Aorta (tissue), 5 donors: Measurements from ENCODE around the gene LRRC4C. TPM values are rescaled to one million over a fixed set of nuclear protein-coding genes. Genes with fewer than 3 reads are reported as not detected.

Source experiments
- ATAC-seq: fragments of 200-7000 bp; cut with Tn5 transposase; one replicate; pipeline ENCODE4 v1.9.1; 2022; ENCODE audit warnings: moderate library complexity; ENCODE audit not compliant: low FRiP score
- DNase-seq, 2 donors: peaks; one replicate each; pipeline ENCODE4 v3.0.0-alpha.2; 2020
- H3K27ac ChIP-seq, 2 donors: one replicate each; pipeline ENCODE4 v1.5.1; 2013; ENCODE audit warnings: low read length in 2 of 2, mild to moderate bottlenecking in 2 of 2, moderate library complexity in 2 of 2, control low read depth in 1 of 2, inconsistent platforms in 1 of 2, low read depth in 1 of 2
- H3K27me3 ChIP-seq, 2 donors: one replicate each; pipeline ENCODE4 v1.6.1; 2013; ENCODE audit warnings: control low read depth in 1 of 2, low read length in 1 of 2, mild to moderate bottlenecking in 1 of 2, moderate library complexity in 1 of 2; ENCODE audit not compliant: insufficient read depth in 2 of 2, control insufficient read depth in 1 of 2
- H3K36me3 ChIP-seq, 2 donors: one replicate each; pipeline ENCODE4 v1.6.1; 2013; ENCODE audit warnings: control low read depth in 1 of 2, low read length in 1 of 2, mild to moderate bottlenecking in 1 of 2; ENCODE audit not compliant: insufficient read depth in 2 of 2, control insufficient read depth in 1 of 2
- H3K4me1 ChIP-seq, 2 donors: one replicate each; pipeline ENCODE4 v1.6.1; 2013; ENCODE audit warnings: low read length in 2 of 2, control low read depth in 1 of 2, mild to moderate bottlenecking in 1 of 2, moderate library complexity in 1 of 2; ENCODE audit not compliant: insufficient read depth in 2 of 2, control insufficient read depth in 1 of 2
- H3K4me3 ChIP-seq, 2 donors: one replicate each; pipeline ENCODE4 v1.5.1; 2013; ENCODE audit warnings: low read length in 2 of 2, control low read depth in 1 of 2, mild to moderate bottlenecking in 1 of 2
- H3K9me3 ChIP-seq: one replicate; pipeline ENCODE4 v1.6.1; 2013; ENCODE audit warnings: mild to moderate bottlenecking, low read length; ENCODE audit not compliant: control insufficient read depth
- WGBS, 2 donors: extraction: QIAGEN DNeasy Blood & Tissue Kit; methylation state at CpG; one replicate each; pipeline ENCODE4 v1.1.7; 2013; 5-methylcytosine and 5-hydroxymethylcytosine counted together
- intact Hi-C, 2 donors: fragments of 100-400 bp; cut with DNase I; formaldehyde crosslinking; loops; one replicate each; pipeline versions ENCODE4 v1.14.2 to v1.15.0; 2022
- polyA plus RNA-seq, 2 donors: library from polyadenylated mRNA; stranded (reverse); fragments of 200-250 nt; gene quantifications; one replicate each; pipeline ENCODE4 v1.2.3, GENCODE V29; 2013
- total RNA-seq, 2 donors: library from RNA; stranded (reverse); fragmentation: NEBNext Ultra II Directional; extraction: Animal tissue kit (Norgen Biotek cat#: 25700); gene quantifications; one replicate each; pipeline ENCODE4 v1.2.1, GENCODE V29; 2021
- donor health status: healthy with polysubstance abuse.
- donor health status: Bipolar disorder and iron deficiency.
- donor health status: DM: no; HTN: no; CAD: no.
- donor health status: DM: no; HTN: no; CAD: no.
- donor health status: DM: yes; HTN: yes; CAD: no.

The LRRC4C gene
- total and polyA plus RNA-seq, 4 donors = 0.63 to 1.9 (median 0.97) TPM

DNA sequence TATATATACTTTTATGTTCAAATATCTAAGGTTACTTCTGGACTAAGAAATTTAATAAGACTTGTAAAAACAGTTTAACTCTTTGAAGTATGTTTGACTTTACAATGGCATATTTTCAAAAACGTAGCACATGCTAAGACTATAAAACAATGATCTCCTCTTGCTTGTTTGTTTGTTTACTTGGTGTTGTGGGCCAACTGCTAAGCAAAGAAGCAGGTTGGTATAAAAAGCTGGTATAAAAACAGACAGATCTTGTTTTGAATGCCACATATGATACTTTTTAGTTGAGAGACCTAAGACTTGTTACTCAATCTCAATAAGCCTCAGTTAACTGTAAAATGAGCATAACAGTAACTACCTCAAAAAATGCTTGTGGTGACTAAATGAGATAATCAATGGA, 1206.3 kb downstream of the LRRC4C start:
- Histone ChIP-seq H3K9me3 (no peaks in the 10 kb centered on the region), H3K27me3 (no peaks in the 10 kb centered on the region), H3K27ac (no peak overlapping the region), H3K4me1 (no peaks in the 10 kb centered on the region), H3K4me3 (no peak overlapping the region), H3K36me3 (no peaks in the 10 kb centered on the region)
- DNase-seq = no peak
- ATAC-seq = no peak
- intact Hi-C loops = no loop called here
- 85 to 90% methylated on average over 1 of the region's 1 CpG for WGBS, 2 donors

DNA sequence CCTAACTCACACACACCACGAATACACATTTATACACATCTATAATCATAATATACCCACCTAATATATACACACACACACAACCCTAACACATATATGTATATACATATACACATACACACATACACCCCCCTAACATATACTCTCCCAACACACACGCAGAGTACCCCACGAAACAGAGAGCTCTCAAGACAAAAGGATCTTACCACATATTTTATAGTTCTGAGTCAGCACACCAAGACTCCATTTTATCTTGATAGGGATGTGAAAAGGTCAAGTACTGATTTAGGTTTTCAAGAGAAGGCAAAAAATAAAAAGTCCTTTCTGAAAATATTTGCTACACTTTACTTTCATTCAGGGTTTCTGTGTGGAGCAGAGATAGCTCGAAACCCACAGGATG, 1207.2 kb downstream of the LRRC4C start:
- Histone ChIP-seq H3K4me3 (no peak overlapping the region), H3K27ac (no peak overlapping the region), H3K9me3 (no peaks in the 10 kb centered on the region), H3K36me3 (no peaks in the 10 kb centered on the region), H3K27me3 (no peaks in the 10 kb centered on the region), H3K4me1 (no peaks in the 10 kb centered on the region)
- intact Hi-C loops = no loop called here
- DNase-seq (no peak), ATAC-seq (no peak)
- WGBS, 2 donors = 92 to 93% methylated on average over 4 of the region's 4 CpGs

DNA sequence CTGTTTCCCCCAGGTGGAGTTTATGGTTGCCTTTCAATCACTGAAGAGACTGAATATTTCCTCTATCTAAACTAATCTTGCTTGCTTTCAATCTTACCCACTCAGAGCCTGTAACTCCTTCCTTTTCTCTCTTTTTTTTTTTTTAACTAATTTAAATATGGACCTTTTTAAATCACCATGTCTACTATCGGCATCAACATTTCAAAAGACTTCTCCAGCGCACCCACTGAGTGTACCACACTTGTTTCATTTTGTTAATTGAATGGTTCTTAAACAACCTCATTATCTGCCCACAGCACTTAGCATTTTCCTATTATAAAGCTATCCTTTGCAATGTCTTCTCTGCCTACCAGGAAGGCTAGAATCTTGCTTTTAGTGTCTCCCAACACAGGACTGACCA, 1212.5 kb downstream of the LRRC4C start:
- no peaks in the 10 kb centered on the region for H3K27me3 ChIP-seq
- intact Hi-C loops = no loop called here
- no peak for ATAC-seq
- no peak overlapping the region for H3K27ac ChIP-seq
- H3K36me3 ChIP-seq = no peaks in the 10 kb centered on the region
- no peak overlapping the region for H3K4me3 ChIP-seq
- no peaks in the 10 kb centered on the region for H3K9me3 ChIP-seq
- DNase-seq = no peak
- WGBS, 2 donors = 70% methylated on average over 2 of the region's 2 CpGs
- H3K4me1 ChIP-seq = no peaks in the 10 kb centered on the region

DNA sequence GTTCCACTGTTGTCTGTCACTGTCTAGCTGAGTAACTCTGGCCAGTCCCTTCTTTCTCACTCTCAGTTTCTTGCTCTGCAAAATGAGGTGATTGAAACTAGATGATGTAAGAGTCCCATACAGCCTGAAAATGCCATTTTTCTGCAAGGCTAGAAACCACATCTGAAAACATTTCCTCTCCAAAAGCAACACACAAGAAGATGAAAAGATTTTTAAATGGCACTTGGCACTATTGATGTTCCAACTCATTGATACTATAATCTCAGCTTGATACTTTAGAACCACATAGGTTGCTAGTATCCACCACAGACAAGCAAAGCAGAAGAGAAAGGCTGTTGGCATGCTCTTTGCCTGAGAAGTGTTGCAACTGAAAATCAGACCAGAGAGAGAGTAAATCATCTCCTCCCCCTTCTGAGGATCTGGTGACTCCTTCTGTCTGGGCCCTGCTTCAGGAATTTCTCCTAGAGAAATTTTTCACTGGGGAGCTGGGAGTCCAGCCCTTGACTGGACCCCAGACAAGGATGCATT, 1217.9 kb downstream of the LRRC4C start:
- no peaks in the 10 kb centered on the region for H3K9me3 ChIP-seq
- no peaks in the 10 kb centered on the region for H3K4me1 ChIP-seq
- no peaks in the 10 kb centered on the region for H3K27me3 ChIP-seq
- DNase-seq (no peak), ATAC-seq (peak; percentile 38)
- H3K4me3 ChIP-seq = no peak overlapping the region
- H3K27ac ChIP-seq = no peak overlapping the region
- H3K36me3 ChIP-seq = no peaks in the 10 kb centered on the region
- intact Hi-C loops = no loop called here

DNA sequence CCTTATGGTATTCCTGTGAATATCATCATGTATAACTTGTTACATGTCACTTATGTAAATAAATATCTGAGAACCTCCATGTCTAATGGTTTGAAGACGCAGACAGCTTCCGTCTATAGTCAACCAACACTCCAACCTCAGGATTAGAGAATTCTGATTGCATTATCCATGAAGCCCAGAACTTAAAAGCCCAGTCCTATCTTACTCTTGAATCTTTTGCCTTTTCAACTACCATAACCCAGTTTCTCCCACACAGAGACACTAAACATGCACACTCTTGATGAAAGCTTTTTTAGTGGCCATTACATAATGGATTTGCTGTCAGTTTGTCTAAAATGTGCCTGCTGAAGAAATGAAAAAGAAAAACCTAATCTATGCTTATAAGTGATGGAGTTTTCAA, 1219.2 kb downstream of the LRRC4C start:
- intact Hi-C loops = no loop called here
- H3K27ac ChIP-seq = no peak overlapping the region
- 97 to 100% methylated on average over 2 of the region's 2 CpGs for WGBS, 2 donors
- no peaks in the 10 kb centered on the region for H3K36me3 ChIP-seq
- DNase-seq (no peak), ATAC-seq (no peak)
- H3K4me1 ChIP-seq = no peaks in the 10 kb centered on the region
- no peaks in the 10 kb centered on the region for H3K9me3 ChIP-seq
- H3K27me3 ChIP-seq = no peaks in the 10 kb centered on the region
- H3K4me3 ChIP-seq = no peak overlapping the region

DNA sequence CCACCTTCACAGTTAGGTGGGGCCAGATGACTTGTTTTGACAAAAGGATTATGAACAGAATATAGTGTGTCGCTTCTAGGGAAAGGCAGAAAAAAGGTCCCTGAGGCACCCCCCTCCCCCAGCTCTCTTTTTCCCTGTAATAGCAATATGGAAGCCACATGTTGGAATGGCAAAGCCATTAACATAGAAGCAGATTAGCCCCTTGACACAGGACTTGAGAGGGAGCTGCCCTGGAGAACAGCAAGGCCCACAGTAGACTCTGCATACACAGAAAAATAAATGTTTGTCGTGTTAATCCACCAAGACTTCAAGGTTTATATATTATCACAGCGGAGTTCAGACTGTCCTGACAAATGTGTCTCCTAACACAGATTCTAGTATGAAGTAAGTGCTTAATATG, 1222.9 kb downstream of the LRRC4C start:
- Histone ChIP-seq H3K27ac (no peak overlapping the region), H3K4me1 (no peaks in the 10 kb centered on the region), H3K4me3 (no peak overlapping the region), H3K36me3 (no peaks in the 10 kb centered on the region), H3K9me3 (no peaks in the 10 kb centered on the region), H3K27me3 (no peaks in the 10 kb centered on the region)
- DNase-seq (no peak), ATAC-seq (no peak)
- 90 to 96% methylated on average over 3 of the region's 3 CpGs for WGBS, 2 donors
- intact Hi-C loops = no loop called here

DNA sequence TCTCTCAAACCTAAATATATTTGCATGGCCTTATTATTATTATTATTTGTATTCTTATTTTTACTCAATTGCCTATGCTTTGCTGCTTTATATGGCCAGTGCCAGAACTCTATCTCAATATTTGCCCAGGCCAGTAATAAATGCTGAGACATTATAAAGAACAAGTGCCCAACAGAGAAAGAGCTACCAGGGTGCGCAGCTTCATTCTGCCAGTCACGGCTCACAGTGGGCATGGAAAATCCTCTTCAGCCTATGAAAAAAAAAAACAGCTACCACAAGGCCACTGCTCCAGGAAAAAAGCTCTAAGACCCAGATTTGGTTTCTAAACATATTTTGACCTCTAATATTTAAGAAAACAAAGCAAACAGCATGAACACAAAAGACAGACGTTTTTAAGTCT, 1223.6 kb downstream of the LRRC4C start:
- no peaks in the 10 kb centered on the region for H3K36me3 ChIP-seq
- no peak overlapping the region for H3K4me3 ChIP-seq
- ATAC-seq = no peak
- H3K27me3 ChIP-seq = no peaks in the 10 kb centered on the region
- no peak for DNase-seq
- 61 to 62% methylated on average over 3 of the region's 3 CpGs for WGBS, 2 donors
- H3K4me1 ChIP-seq = no peaks in the 10 kb centered on the region
- no peaks in the 10 kb centered on the region for H3K9me3 ChIP-seq
- no peak overlapping the region for H3K27ac ChIP-seq
- intact Hi-C loops = no loop called here

DNA sequence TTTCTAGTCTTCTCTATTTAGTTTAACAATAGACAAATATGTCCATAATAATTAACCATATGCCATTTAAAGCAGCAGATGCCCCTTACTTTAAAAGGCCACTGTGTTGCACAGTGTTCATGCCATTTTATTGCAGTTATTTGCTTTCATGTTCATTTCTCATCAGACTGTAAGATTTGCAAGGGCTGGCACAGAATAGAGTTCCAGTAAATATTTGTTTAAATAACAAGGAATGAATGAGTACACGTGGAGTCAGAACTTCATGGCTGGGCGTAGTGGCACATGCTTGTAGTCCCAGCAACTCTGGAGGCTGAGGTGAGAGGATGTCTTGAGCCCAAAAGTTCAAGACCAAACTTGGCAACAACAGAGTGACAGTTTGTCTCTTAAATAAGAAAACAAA, 1228.6 kb downstream of the LRRC4C start:
- DNase-seq (no peak), ATAC-seq (no peak)
- no peaks in the 10 kb centered on the region for H3K36me3 ChIP-seq
- no peaks in the 10 kb centered on the region for H3K9me3 ChIP-seq
- peaks cover 0 to 2% of the 10 kb centered on the region in 2 donors for H3K4me1 ChIP-seq
- H3K27me3 ChIP-seq = no peaks in the 10 kb centered on the region
- WGBS, 2 donors = 36 to 51% methylated on average over 2 of the region's 2 CpGs
- intact Hi-C loops = no loop called here
- no peak overlapping the region for H3K4me3 ChIP-seq
- no peak overlapping the region for H3K27ac ChIP-seq

DNA sequence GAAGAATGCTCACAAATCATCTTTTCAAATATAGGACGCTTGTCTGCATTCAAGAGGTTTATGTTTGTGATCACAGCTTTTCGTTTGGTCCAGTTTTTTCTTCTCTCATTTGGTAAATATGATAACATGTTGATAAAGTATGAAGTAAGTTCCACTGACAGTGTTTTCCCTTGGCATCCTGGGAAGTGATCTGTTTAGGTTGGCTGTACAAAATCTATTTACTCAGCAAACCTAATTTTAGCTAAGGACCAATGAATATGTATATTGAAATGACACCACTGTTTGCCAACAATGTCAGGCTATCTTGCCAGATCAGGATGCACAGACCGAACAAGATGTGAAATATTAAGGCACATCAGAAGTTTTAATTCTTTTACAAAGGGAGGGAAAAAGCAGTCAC, 1230.8 kb downstream of the LRRC4C start:
- Histone ChIP-seq H3K4me1 (peaks cover 0 to 2% of the 10 kb centered on the region in 2 donors), H3K9me3 (no peaks in the 10 kb centered on the region), H3K27ac (no peak overlapping the region), H3K27me3 (no peaks in the 10 kb centered on the region), H3K4me3 (no peak overlapping the region), H3K36me3 (no peaks in the 10 kb centered on the region)
- DNase-seq = no peak
- WGBS, 2 donors = 26 to 27% methylated on average over 3 of the region's 3 CpGs
- intact Hi-C loops = no loop called here
- ATAC-seq = no peak
